Natural killer cell treated with Interleukin-12 subunit alpha and Interleukin-12 subunit beta and Interleukin-15 and Interleukin-18, amount 100 ng/mL, for 72 hours (primary cell): ENCODE results near the gene IL18. TPM values are rescaled to one million over a fixed set of nuclear protein-coding genes. Genes with fewer than 3 reads are reported as not detected.
"Not testable (repeated sequence)": the region's sequence is repeated elsewhere in the genome, so short reads cannot be mapped to it uniquely, and the experiment has no call there.

ENCODE experiments used
- ATAC-seq, 2 donors: fragments of 150-1000 bp; cut with Tn5 transposase in 1 of 2; sonication (Bioruptor Pico), chemical (Tn5 transposase) in 1 of 2; 2 replicates each; pipeline ENCODE4 v1.10.0; 2021
- DNase-seq: peaks from one replicate; pipeline ENCODE4 v3.0.0; 2022; ENCODE audit warnings: low spot score
- H3K27ac Mint-ChIP-seq, 2 donors: 1 replicate in 1 of 2; 2 replicates in 1 of 2; pipeline ENCODE4 v1.8.0; 2022; ENCODE audit warnings: mixed read lengths in 2 of 2, mild to moderate bottlenecking in 1 of 2, moderate library complexity in 1 of 2
- H3K27me3 Mint-ChIP-seq, 2 donors: 1 replicate in 1 of 2; 2 replicates in 1 of 2; pipeline ENCODE4 v1.8.0; 2022; ENCODE audit warnings: mixed read lengths in 2 of 2
- H3K36me3 Mint-ChIP-seq: one replicate; pipeline ENCODE4 v1.8.0; 2022; ENCODE audit warnings: mixed read lengths
- H3K4me1 Mint-ChIP-seq, 2 donors: 1 replicate in 1 of 2; 2 replicates in 1 of 2; pipeline ENCODE4 v1.8.0; 2022; ENCODE audit warnings: low read depth in 2 of 2, mixed read lengths in 2 of 2, mild to moderate bottlenecking in 1 of 2
- H3K4me3 Mint-ChIP-seq: one replicate; pipeline ENCODE4 v1.8.0; 2022; ENCODE audit warnings: mixed read lengths
- H3K9me3 Mint-ChIP-seq: 2 replicates; pipeline ENCODE4 v1.8.0; 2022; ENCODE audit warnings: mixed read lengths
- total RNA-seq, 2 donors: library from RNA; stranded (reverse); gene quantifications; one replicate each; pipeline ENCODE4 v1.2.3, GENCODE V29; 2022

IL18 gene
- total RNA-seq, 2 donors from 2014 or later, result 1.3 to 4.6 TPM

- H3K9me3 Mint-ChIP-seq, DNase-seq: not testable (repeated sequence)
- peak overlapping the region; percentile 12 for H3K4me3 Mint-ChIP-seq
These were observed 1.7 kb downstream of the IL18 start for GRCh38 chr11:112162200-112162599.

GRCh38 chr11:112161012-112161411, 2.9 kb downstream of the IL18 start:
- Mint-ChIP-seq H3K9me3 (no peaks in the 10 kb centered on the region), H3K27ac (no peak overlapping the region), H3K36me3 (peaks cover 6% of the 10 kb centered on the region), H3K27me3 (peaks cover 2 to 7% of the 10 kb centered on the region in 2 donors), H3K4me3 (no peak overlapping the region), H3K4me1 (peaks cover 26 to 44% of the 10 kb centered on the region in 2 donors)
- DNase-seq (no peak), ATAC-seq (no peak)

More at GRCh38 chr11:112162200-112162599, 1.7 kb downstream of the IL18 start:
- not testable (repeated sequence) for H3K27me3 Mint-ChIP-seq, H3K27ac Mint-ChIP-seq, H3K36me3 Mint-ChIP-seq, ATAC-seq
- H3K4me1 Mint-ChIP-seq, result peaks cover 25 to 43% of the 10 kb centered on the region in 2 donors

- peaks cover 26 to 44% of the 10 kb centered on the region in 2 donors for H3K4me1 Mint-ChIP-seq
- H3K4me3 Mint-ChIP-seq, result no peak overlapping the region
- ATAC-seq, result no peak
- no peak for DNase-seq
- peaks cover 2 to 7% of the 10 kb centered on the region in 2 donors for H3K27me3 Mint-ChIP-seq
- H3K9me3 Mint-ChIP-seq, result no peaks in the 10 kb centered on the region
- H3K36me3 Mint-ChIP-seq, result peaks cover 6% of the 10 kb centered on the region
- peak overlapping the region in 1 of 2 donors; percentile 3 for H3K27ac Mint-ChIP-seq
These were observed 3.6 kb downstream of the IL18 start for GRCh38 chr11:112160091-112160848.

- Mint-ChIP-seq H3K9me3 (no peaks in the 10 kb centered on the region), H3K4me1 (peaks cover 22 to 39% of the 10 kb centered on the region in 2 donors), H3K4me3 (peak overlapping the region; percentile 30), H3K27me3 (peaks cover 2 to 7% of the 10 kb centered on the region in 2 donors), H3K27ac (peak overlapping the region in 1 of 2 donors; percentile 29), H3K36me3 (peaks cover 6% of the 10 kb centered on the region)
- ATAC-seq (peak in 1 of 2 donors; percentile 52), DNase-seq (no peak)
These were observed 4.5 kb downstream of the IL18 start for GRCh38 chr11:112159098-112160065.

- peaks cover 12 to 27% of the 10 kb centered on the region in 2 donors for H3K4me1 Mint-ChIP-seq
- peaks cover 4% of the 10 kb centered on the region for H3K36me3 Mint-ChIP-seq
- H3K9me3 Mint-ChIP-seq, result no peaks in the 10 kb centered on the region
- peak overlapping the region; percentile 7 to 17 for H3K27ac Mint-ChIP-seq
- peaks cover 0 to 5% of the 10 kb centered on the region in 2 donors for H3K27me3 Mint-ChIP-seq
- peak overlapping the region; percentile 28 for H3K4me3 Mint-ChIP-seq
- DNase-seq (no peak), ATAC-seq (peak; percentile 80 to 85)
These were observed 6.7 kb downstream of the IL18 start for GRCh38 chr11:112156956-112157766.

GRCh38 chr11:112156153-112156955, 7.5 kb downstream of the IL18 start:
- H3K9me3 Mint-ChIP-seq, result no peaks in the 10 kb centered on the region
- DNase-seq (no peak), ATAC-seq (no peak)
- no peaks in the 10 kb centered on the region for H3K27me3 Mint-ChIP-seq
- peaks cover 12 to 23% of the 10 kb centered on the region in 2 donors for H3K4me1 Mint-ChIP-seq
- H3K27ac Mint-ChIP-seq, result no peak overlapping the region
- no peaks in the 10 kb centered on the region for H3K36me3 Mint-ChIP-seq
- no peak overlapping the region for H3K4me3 Mint-ChIP-seq

GRCh38 chr11:112150517-112150916, 13.4 kb downstream of the IL18 start:
- Mint-ChIP-seq H3K36me3 (no peaks in the 10 kb centered on the region), H3K27me3 (no peaks in the 10 kb centered on the region), H3K27ac (no peak overlapping the region), H3K4me3 (no peak overlapping the region), H3K4me1 (no peaks in the 10 kb centered on the region), H3K9me3 (no peaks in the 10 kb centered on the region)
- no peak for ATAC-seq
- no peak for DNase-seq

GRCh38 chr11:112143597-112143996, 20.3 kb downstream of the IL18 start:
- ATAC-seq (no peak), DNase-seq (no peak)
- H3K27ac Mint-ChIP-seq, result no peak overlapping the region
- H3K9me3 Mint-ChIP-seq, result peaks cover 3% of the 10 kb centered on the region
- H3K4me1 Mint-ChIP-seq, result no peaks in the 10 kb centered on the region
- H3K27me3 Mint-ChIP-seq, result no peaks in the 10 kb centered on the region
- H3K36me3 Mint-ChIP-seq, result peaks cover 16% of the 10 kb centered on the region
- H3K4me3 Mint-ChIP-seq, result no peak overlapping the region

- no peak overlapping the region for H3K4me3 Mint-ChIP-seq
- no peaks in the 10 kb centered on the region for H3K36me3 Mint-ChIP-seq
- H3K4me1 Mint-ChIP-seq, result peaks cover 6 to 13% of the 10 kb centered on the region in 2 donors
- no peaks in the 10 kb centered on the region for H3K27me3 Mint-ChIP-seq
- ATAC-seq (no peak), DNase-seq (no peak)
- no peak overlapping the region for H3K27ac Mint-ChIP-seq
- H3K9me3 Mint-ChIP-seq, result no peaks in the 10 kb centered on the region
These were observed 29.4 kb downstream of the IL18 start for GRCh38 chr11:112134473-112134872.

GRCh38 chr11:112132737-112133136, 31.2 kb downstream of the IL18 start:
- DNase-seq (no peak), ATAC-seq (peak in 1 of 2 donors; percentile 62)
- H3K4me1 Mint-ChIP-seq, result peaks cover 6 to 13% of the 10 kb centered on the region in 2 donors
- H3K27ac Mint-ChIP-seq, result no peak overlapping the region
- H3K9me3 Mint-ChIP-seq, result no peaks in the 10 kb centered on the region
- H3K4me3 Mint-ChIP-seq, result no peak overlapping the region
- H3K27me3 Mint-ChIP-seq, result no peaks in the 10 kb centered on the region
- no peaks in the 10 kb centered on the region for H3K36me3 Mint-ChIP-seq

GRCh38 chr11:112129656-112130055, 34.2 kb downstream of the IL18 start:
- no peaks in the 10 kb centered on the region for H3K36me3 Mint-ChIP-seq
- peaks cover 6 to 13% of the 10 kb centered on the region in 2 donors for H3K4me1 Mint-ChIP-seq
- H3K27ac Mint-ChIP-seq, result no peak overlapping the region
- H3K9me3 Mint-ChIP-seq, result no peaks in the 10 kb centered on the region
- no peak for DNase-seq
- H3K4me3 Mint-ChIP-seq, result no peak overlapping the region
- no peak for ATAC-seq
- no peaks in the 10 kb centered on the region for H3K27me3 Mint-ChIP-seq

GRCh38 chr11:112128483-112129121, 35.3 kb downstream of the IL18 start:
- Mint-ChIP-seq H3K36me3 (no peaks in the 10 kb centered on the region), H3K4me1 (peaks cover 6 to 13% of the 10 kb centered on the region in 2 donors), H3K27me3 (no peaks in the 10 kb centered on the region), H3K27ac (no peak overlapping the region), H3K9me3 (no peaks in the 10 kb centered on the region), H3K4me3 (no peak overlapping the region)
- ATAC-seq (no peak), DNase-seq (no peak)
